GM19324 (cell line): Measurements from ENCODE around the gene C4orf51.
"Not testable (repeated sequence)": the region's sequence is repeated elsewhere in the genome, so short reads cannot be mapped to it uniquely, and the experiment has no call there.

Experiments used
- ATAC-seq: cut with Tn5 transposase; IDR thresholded peaks from one replicate; pipeline ENCODE4 v1.9.1; 2021; ENCODE audit warnings: mild to moderate bottlenecking, moderate library complexity; ENCODE audit not compliant: unreplicated experiment, low FRiP score

C4orf51 gene

GRCh38 chr4:145679991-145680455, at the start of gene C4orf51:
C4orf51 (plus strand) TSS chr4:145680146; CDS start chr4:145680204, 58 bp downstream.
- no peak for ATAC-seq

GRCh38 chr4:145635117-145635516, 44.8 kb upstream of the C4orf51 start:
- ATAC-seq = no peak

GRCh38 chr4:145635630-145636029, 44.3 kb upstream of the C4orf51 start:
- ATAC-seq = no peak

GRCh38 chr4:145639186-145639698, 40.7 kb upstream of the C4orf51 start:
- no peak for ATAC-seq

- not testable (repeated sequence) for ATAC-seq
These were observed 39.7 kb upstream of the C4orf51 start for GRCh38 chr4:145640236-145640635.

- ATAC-seq = no peak
These were observed 36.7 kb upstream of the C4orf51 start for GRCh38 chr4:145643295-145643694.

GRCh38 chr4:145644699-145645098, 35.2 kb upstream of the C4orf51 start:
- ATAC-seq = no peak

- ATAC-seq = no peak
These were observed 23.8 kb upstream of the C4orf51 start for GRCh38 chr4:145656156-145656555.

GRCh38 chr4:145660064-145660463, 19.9 kb upstream of the C4orf51 start:
- no peak for ATAC-seq

- ATAC-seq = no peak
These were observed 16.8 kb upstream of the C4orf51 start for GRCh38 chr4:145663194-145663593.

- no peak for ATAC-seq
These were observed 14.2 kb upstream of the C4orf51 start for GRCh38 chr4:145665773-145666172.

GRCh38 chr4:145670422-145670821, 9.5 kb upstream of the C4orf51 start:
- ATAC-seq = no peak

- no peak for ATAC-seq
These were observed 426 bp upstream of the C4orf51 start for GRCh38 chr4:145679520-145679919.

GRCh38 chr4:145680902-145681301, 956 bp downstream of the C4orf51 start:
- no peak for ATAC-seq

- no peak for ATAC-seq
These were observed 1.6 kb downstream of the C4orf51 start for GRCh38 chr4:145681518-145681917.

- no peak for ATAC-seq
These were observed 2.0 kb downstream of the C4orf51 start for GRCh38 chr4:145681956-145682355.

GRCh38 chr4:145686991-145687390, 7.0 kb downstream of the C4orf51 start:
- ATAC-seq = no peak

GRCh38 chr4:145690610-145691009, 10.7 kb downstream of the C4orf51 start:
- ATAC-seq = no peak

GRCh38 chr4:145691416-145691815, 11.5 kb downstream of the C4orf51 start:
- ATAC-seq = not testable (repeated sequence)

- ATAC-seq = no peak
These were observed 15.0 kb downstream of the C4orf51 start for GRCh38 chr4:145694929-145695328.

GRCh38 chr4:145697332-145697731, 17.4 kb downstream of the C4orf51 start:
- no peak for ATAC-seq

GRCh38 chr4:145698507-145698906, 18.6 kb downstream of the C4orf51 start:
- no peak for ATAC-seq
